Heart left ventricle (tissue), 16 donors: ENCODE measurements around the gene FBXL14. TPM values are rescaled to one million over a fixed set of nuclear protein-coding genes. Genes with fewer than 3 reads are reported as not detected.
A peak's percentile ranks its signal among the peaks of the same experiment; 100 is the strongest.

Source experiments
- ATAC-seq, 4 donors: fragments of 200-7000 bp; cut with Tn5 transposase; one replicate each; pipeline ENCODE4 v1.9.1; 2020 to 2022; ENCODE audit warnings: moderate library complexity in 4 of 4, mild to moderate bottlenecking in 3 of 4, moderate number of reproducible peaks in 1 of 4
- DNase-seq, 5 donors: peaks; one replicate each; pipeline ENCODE4 v3.0.0-alpha.2; 2020
- H3K27ac ChIP-seq, 12 donors: fragments of 200-600 bp; sonication (generic) in 4 of 12; one replicate each; pipeline versions ENCODE4 v1.5.0 to v1.8.0; 2016 to 2022; ENCODE audit warnings: mild to moderate bottlenecking in 2 of 12
- H3K27me3 ChIP-seq, 9 donors: fragments of 200-600 bp; sonication (generic) in 2 of 9; one replicate each; pipeline versions ENCODE4 v1.5.1 to v1.8.0; 2016 to 2022; ENCODE audit warnings: mild to moderate bottlenecking in 3 of 9
- H3K36me3 ChIP-seq, 9 donors: fragments of 200-600 bp; sonication (generic) in 2 of 9; one replicate each; pipeline versions ENCODE4 v1.5.0 to v1.8.0; 2018 to 2022; ENCODE audit warnings: mild to moderate bottlenecking in 2 of 9
- H3K4me1 ChIP-seq, 12 donors: fragments of 200-600 bp; sonication (generic) in 4 of 12; one replicate each; pipeline versions ENCODE4 v1.5.0 to v1.8.0; 2016 to 2022; ENCODE audit warnings: mild to moderate bottlenecking in 3 of 12
- H3K4me3 ChIP-seq, 12 donors: fragments of 200-600 bp; sonication (generic) in 4 of 12; one replicate each; pipeline versions ENCODE4 v1.5.0 to v1.8.0; 2017 to 2022; ENCODE audit warnings: mild to moderate bottlenecking in 9 of 12, moderate library complexity in 4 of 12
- H3K9me3 ChIP-seq, 12 donors: fragments of 200-600 bp; sonication (generic) in 4 of 12; one replicate each; pipeline versions ENCODE4 v1.5.0 to v1.8.0; 2016 to 2022; ENCODE audit warnings: mild to moderate bottlenecking in 1 of 12
- CTCF ChIP-seq, 12 donors: fragments of 200-600 bp; sonication (generic) in 4 of 12; IDR thresholded peaks; one replicate each; pipeline versions ENCODE4 v1.5.0 to v1.8.0; 2018 to 2022; ENCODE audit warnings: antibody characterized with exemption in 12 of 12, mild to moderate bottlenecking in 5 of 12
- POLR2A ChIP-seq, 2 donors: fragments of 450-650 bp; IDR thresholded peaks; one replicate each; pipeline ENCODE4 v1.6.1; 2017; ENCODE audit warnings: antibody characterized with exemption in 2 of 2, mild to moderate bottlenecking in 2 of 2, moderate library complexity in 2 of 2
- WGBS, 4 donors: extraction: QIAGEN DNeasy Blood & Tissue Kit in 2 of 4; methylation state at CpG; one replicate each; pipeline versions ENCODE4 v1.1.5 to v1.1.7; 2013 to 2018; 5-methylcytosine and 5-hydroxymethylcytosine counted together
- intact Hi-C, 10 donors: fragments of 100-400 bp; cut with DNase I; formaldehyde crosslinking; loops; one replicate each; pipeline versions ENCODE4 v1.11.1 to v1.14.2; 2022
- polyA plus RNA-seq, 2 donors: library from polyadenylated mRNA; stranded (reverse); fragments of 200-250 nt; gene quantifications; one replicate each; pipeline ENCODE4 v1.2.3, GENCODE V29; 2013
- total RNA-seq, 9 donors: library from RNA; depleted of rRNA in 2 of 9; stranded (reverse); fragments of >200 nt in 2 of 9; fragmentation: NEBNext Ultra II Directional in 3 of 9; extraction: Animal tissue kit (Norgen Biotek cat#: 25700) in 3 of 9; gene quantifications; one replicate each; pipeline versions ENCODE4 v1.1.0 to v1.2.4, GENCODE V29; 2016 to 2023
- donor health status: ischemic (EF 13 %, LVEDD 7.1; RV severe dilation, severe dysfunction).
- donor health status: healthy with polysubstance abuse.
- donor health status: DM: no; HTN: yes; CAD: no.
- donor health status: DM: no; HTN: no; CAD: no.
- donor health status: ischemic (EF 25% LVEDD 6.9; RV normal size, moderate dysfunction).
- donor health status: ischemic (EF 25% LVEDD 5.7; RV mildly dilated, moderate dysfunction).
- donor health status: healthy.
- donor health status: DM: yes; HTN: yes; CAD: no.
- donor health status: ischemic (EF 35%, LVEDD 5.7; RV mildly dilated, moderate dysfunction).
- donor health status: nonischemic (EF 11% LVEDD 7.7; RV severe dilation, severe dysfunction).
- donor health status: DM: yes; HTN: yes; CAD: no.
- donor health status: PGD.
- donor health status: ischemic (EF 29% LVEDD 5.4; RV normal size, mild dysfunction).
- donor health status: nonischemic (EF 23%, LVEDD 6.1; RV moderate dilation, normal function).

Gene FBXL14
- total and polyA plus RNA-seq, 11 donors = 1.7 to 10.1 (median 8.4) TPM

- Histone ChIP-seq H3K4me3 (no peak overlapping the region), H3K4me1 (peaks cover 3 to 51% (median 18%) of the 10 kb centered on the region in 12 donors), H3K9me3 (no peaks in the 10 kb centered on the region), H3K36me3 (no peaks in the 10 kb centered on the region), H3K27ac (peak overlapping the region in 9 of 12 donors; percentile 29 to 71 (median 45)), H3K27me3 (no peaks in the 10 kb centered on the region)
- intact Hi-C loops = loop anchor here in 2 of 10 donors (5.0 to 10.0 kb wide), 2 partner anchors 491 to 1034 kb away; no protein-coding TSS in a partner anchor
- DNase-seq (no peak), ATAC-seq (no peak)
- no peak for TF ChIP-seq CTCF (IDR thresholded peaks at IDR 0.05)
- TF ChIP-seq POLR2A (IDR thresholded peaks at IDR 0.05) = no peak
- WGBS, 4 donors = 43 to 63% (median 58%) methylated on average over 5 of the region's 5 CpGs
These were observed 14.3 kb upstream of the FBXL14 start for GRCh38 chr12:1608713-1609119.

- peak overlapping the region in 8 of 12 donors; percentile 29 to 66 (median 48) for H3K27ac ChIP-seq
- H3K4me3 ChIP-seq = no peak overlapping the region
- WGBS, 4 donors = 87 to 92% (median 89%) methylated on average over 3 of the region's 3 CpGs
- intact Hi-C loops = loop anchor here in 2 of 10 donors (5.0 to 10.0 kb wide), 2 partner anchors 491 to 1033 kb away; no protein-coding TSS in a partner anchor
- peaks cover 3 to 51% (median 18%) of the 10 kb centered on the region in 12 donors for H3K4me1 ChIP-seq
- H3K27me3 ChIP-seq = no peaks in the 10 kb centered on the region
- DNase-seq (no peak), ATAC-seq (no peak)
- TF ChIP-seq POLR2A (IDR thresholded peaks at IDR 0.05) (no peak), CTCF (IDR thresholded peaks at IDR 0.05) (no peak)
- H3K36me3 ChIP-seq = no peaks in the 10 kb centered on the region
- no peaks in the 10 kb centered on the region for H3K9me3 ChIP-seq
These were observed 13.7 kb upstream of the FBXL14 start for GRCh38 chr12:1607940-1608712.

- Histone ChIP-seq H3K36me3 (no peaks in the 10 kb centered on the region), H3K9me3 (no peaks in the 10 kb centered on the region), H3K4me3 (peak overlapping the region in 11 of 12 donors; percentile 24 to 70 (median 54)), H3K27ac (peak overlapping the region; percentile 82 to 97 (median 92)), H3K27me3 (no peaks in the 10 kb centered on the region), H3K4me1 (peaks cover 0 to 50% (median 13%) of the 10 kb centered on the region in 12 donors)
- TF ChIP-seq CTCF (IDR thresholded peaks at IDR 0.05) = no peak
- TF ChIP-seq POLR2A (IDR thresholded peaks at IDR 0.05) = no peak
- intact Hi-C loops = loop anchor here in 2 of 10 donors (5.0 to 10.0 kb wide), 2 partner anchors 489 to 1031 kb away; no protein-coding TSS in a partner anchor
- WGBS, 4 donors = 5 to 8% (median 7%) methylated on average over 12 of the region's 12 CpGs
- ATAC-seq = peak; percentile 78 to 81 (median 78)
- peak; percentile 88 to 95 (median 94) for DNase-seq
These were observed 11.7 kb upstream of the FBXL14 start for GRCh38 chr12:1606021-1606622.
